ENCODE results near the gene CNTNAP2.

- no peak for TF ChIP-seq POLR2A (IDR thresholded peaks at IDR 0.05)
- TF ChIP-seq, protein P1, sequence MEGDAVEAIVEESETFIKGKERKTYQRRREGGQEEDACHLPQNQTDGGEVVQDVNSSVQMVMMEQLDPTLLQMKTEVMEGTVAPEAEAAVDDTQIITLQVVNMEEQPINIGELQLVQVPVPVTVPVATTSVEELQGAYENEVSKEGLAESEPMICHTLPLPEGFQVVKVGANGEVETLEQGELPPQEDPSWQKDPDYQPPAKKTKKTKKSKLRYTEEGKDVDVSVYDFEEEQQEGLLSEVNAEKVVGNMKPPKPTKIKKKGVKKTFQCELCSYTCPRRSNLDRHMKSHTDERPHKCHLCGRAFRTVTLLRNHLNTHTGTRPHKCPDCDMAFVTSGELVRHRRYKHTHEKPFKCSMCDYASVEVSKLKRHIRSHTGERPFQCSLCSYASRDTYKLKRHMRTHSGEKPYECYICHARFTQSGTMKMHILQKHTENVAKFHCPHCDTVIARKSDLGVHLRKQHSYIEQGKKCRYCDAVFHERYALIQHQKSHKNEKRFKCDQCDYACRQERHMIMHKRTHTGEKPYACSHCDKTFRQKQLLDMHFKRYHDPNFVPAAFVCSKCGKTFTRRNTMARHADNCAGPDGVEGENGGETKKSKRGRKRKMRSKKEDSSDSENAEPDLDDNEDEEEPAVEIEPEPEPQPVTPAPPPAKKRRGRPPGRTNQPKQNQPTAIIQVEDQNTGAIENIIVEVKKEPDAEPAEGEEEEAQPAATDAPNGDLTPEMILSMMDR (IDR thresholded peaks at IDR 0.05 in 4 of 5, conservative IDR thresholded peaks at IDR 0.05 in 1 of 5) = no peak
These were observed 1962.8 kb downstream of the CNTNAP2 start for GRCh38 chr7:148079206-148080080.

Measured in gastrocnemius medialis (tissue), 4 donors.